Right ventricle myocardium inferior (tissue), 1 donor: ENCODE measurements around the gene SENP1. TPM values are rescaled to one million over a fixed set of nuclear protein-coding genes. Genes with fewer than 3 reads are reported as not detected.

ENCODE experiments used
- ATAC-seq: fragments of 200-7000 bp; cut with Tn5 transposase; one replicate; pipeline ENCODE4 v1.9.1; 2020; ENCODE audit warnings: mild to moderate bottlenecking, moderate library complexity
- DNase-seq: peaks from one replicate; pipeline ENCODE4 v3.0.0; 2021; ENCODE audit errors: missing footprints
- intact Hi-C: fragments of 100-400 bp; cut with DNase I; formaldehyde crosslinking; loops from one replicate; pipeline ENCODE4 v1.11.0; 2022
- total RNA-seq: library from RNA; stranded (reverse); fragmentation: NEBNext Ultra II Directional; extraction: Animal tissue kit (Norgen Biotek cat#: 25700); gene quantifications from one replicate; pipeline ENCODE4 v1.2.1, GENCODE V29; 2021
- donor health status: DM: no; HTN: yes; CAD: no; lungs with severe emphysema.

Gene SENP1
- total RNA-seq, 1 donor from 2014 or later: 7.7 TPM

DNA sequence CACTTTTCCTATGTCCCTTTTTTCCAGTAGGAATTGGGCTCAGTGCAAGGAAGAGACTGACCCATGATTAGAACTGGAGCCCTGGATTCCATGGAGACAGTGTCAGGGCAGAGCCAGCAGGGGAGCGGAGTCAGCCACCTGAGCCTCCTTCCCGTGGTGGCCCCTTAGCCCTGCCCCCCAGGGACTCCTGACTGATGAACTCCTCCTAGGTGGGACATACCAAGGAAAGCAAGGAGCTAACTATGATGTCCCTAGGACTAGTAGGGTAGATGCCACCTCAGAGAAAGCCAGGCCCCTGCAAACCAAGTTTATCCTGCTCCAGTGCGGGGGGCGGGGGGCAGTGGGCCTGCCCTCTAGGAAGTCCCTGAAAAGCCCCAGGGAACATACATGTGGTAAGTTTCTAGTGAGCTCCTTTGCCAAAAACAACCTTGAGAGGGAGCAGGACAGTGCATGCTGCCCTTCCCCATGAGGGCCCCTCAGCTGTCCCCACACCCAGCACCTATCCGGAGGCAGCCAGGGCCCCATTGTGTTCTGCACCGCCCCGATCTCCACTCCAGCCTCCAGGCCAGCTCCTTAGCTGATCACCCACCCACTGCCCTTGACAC lies 95.4 kb downstream of the SENP1 start:
- no peak for DNase-seq
- ATAC-seq: no peak
- intact Hi-C loops: no loop called here

DNA sequence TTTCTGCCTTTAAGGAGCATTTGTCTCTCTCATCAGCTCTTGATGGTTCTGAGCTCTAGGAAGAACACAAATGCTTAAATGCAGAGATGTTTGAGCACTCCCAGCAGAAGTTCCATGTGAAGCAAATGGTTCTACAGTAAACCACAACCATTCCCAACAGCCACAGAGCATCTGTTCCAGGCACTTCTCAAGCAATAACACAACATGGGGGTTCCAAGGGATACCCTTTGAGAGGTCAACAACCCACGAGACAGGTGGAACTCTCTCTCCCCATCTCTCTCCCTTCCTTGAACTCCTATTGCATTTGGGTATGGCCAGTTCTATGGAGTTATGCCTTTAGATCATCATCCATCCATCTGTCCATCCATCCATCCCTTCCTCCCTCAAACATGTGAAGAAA lies 96.4 kb downstream of the SENP1 start:
- intact Hi-C loops: no loop called here
- ATAC-seq: no peak
- no peak for DNase-seq

DNA sequence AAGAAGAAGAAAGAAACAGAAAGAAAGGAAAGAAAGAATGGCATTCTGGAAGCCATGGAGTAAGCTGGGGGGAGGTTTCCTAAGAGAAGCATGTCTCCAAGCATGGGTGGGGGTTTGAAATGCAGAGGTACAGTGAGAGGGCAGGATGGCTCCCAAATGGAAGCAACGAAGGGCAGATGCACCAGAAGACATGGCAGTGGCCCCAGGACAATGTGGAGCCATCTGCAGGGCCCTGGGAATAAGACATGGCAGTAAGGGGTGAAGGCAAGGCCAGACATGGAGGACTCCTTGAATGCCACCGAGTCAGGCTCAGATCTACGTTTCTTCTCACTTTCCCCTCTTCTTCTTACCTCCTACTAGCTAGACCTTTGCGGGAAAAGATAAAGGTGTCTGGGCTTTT lies 96.9 kb downstream of the SENP1 start:
- ATAC-seq (no peak), DNase-seq (no peak)
- intact Hi-C loops: no loop called here

DNA sequence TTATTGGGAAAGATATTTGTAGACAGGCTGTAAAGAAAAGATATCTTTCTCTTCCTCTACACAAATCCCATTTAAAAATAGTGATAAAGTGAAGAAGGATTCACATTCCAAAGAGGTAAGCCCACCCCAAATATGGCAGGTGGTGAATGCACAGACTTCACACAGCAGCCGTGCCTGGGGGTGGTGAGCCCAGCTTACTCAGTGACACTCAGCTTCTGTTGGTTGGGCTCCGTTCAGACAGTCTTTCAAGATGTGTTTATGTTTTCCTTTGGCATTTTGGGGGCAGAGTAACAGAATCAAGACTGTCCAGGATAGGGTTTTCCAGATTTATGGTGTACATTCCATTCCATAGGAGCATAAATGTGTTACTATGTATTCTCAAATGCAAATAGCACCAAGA lies 97.5 kb downstream of the SENP1 start:
- DNase-seq (no peak), ATAC-seq (no peak)
- intact Hi-C loops: no loop called here

DNA sequence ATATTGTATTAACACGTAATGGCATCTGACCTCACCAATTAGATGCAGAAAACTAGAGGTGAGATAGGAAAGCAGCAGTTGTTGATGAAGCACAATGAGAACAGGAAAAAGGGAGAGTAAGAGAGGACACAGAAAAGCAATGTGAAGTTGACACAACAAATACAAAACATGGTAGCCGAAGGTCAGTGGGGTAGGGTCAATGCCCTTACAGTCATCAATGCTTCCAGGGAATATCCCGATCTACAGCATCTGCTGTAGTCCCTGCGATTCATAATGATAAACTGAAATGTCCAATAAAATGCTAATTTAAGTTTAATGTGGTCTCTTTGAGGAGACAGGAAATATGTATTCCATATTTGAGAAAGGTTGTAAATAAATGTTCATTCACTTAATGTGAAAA lies 98.7 kb downstream of the SENP1 start:
- intact Hi-C loops: no loop called here
- no peak for ATAC-seq
- DNase-seq: no peak

DNA sequence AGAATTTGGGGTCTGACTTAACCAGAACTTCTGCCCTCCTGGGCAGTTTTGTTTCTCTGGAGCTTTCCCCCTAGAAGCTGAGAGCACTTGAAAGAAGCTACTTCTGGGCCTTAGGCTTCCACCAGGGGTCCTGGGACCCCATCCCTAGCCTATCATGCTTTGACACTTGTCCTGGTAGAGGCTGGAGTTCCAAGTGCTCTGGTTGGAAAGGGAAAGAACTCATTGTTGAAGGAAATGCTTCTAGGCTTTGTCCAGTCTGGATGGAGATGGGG lies 100.2 kb downstream of the SENP1 start:
- intact Hi-C loops: no loop called here
- no peak for ATAC-seq
- DNase-seq: no peak

DNA sequence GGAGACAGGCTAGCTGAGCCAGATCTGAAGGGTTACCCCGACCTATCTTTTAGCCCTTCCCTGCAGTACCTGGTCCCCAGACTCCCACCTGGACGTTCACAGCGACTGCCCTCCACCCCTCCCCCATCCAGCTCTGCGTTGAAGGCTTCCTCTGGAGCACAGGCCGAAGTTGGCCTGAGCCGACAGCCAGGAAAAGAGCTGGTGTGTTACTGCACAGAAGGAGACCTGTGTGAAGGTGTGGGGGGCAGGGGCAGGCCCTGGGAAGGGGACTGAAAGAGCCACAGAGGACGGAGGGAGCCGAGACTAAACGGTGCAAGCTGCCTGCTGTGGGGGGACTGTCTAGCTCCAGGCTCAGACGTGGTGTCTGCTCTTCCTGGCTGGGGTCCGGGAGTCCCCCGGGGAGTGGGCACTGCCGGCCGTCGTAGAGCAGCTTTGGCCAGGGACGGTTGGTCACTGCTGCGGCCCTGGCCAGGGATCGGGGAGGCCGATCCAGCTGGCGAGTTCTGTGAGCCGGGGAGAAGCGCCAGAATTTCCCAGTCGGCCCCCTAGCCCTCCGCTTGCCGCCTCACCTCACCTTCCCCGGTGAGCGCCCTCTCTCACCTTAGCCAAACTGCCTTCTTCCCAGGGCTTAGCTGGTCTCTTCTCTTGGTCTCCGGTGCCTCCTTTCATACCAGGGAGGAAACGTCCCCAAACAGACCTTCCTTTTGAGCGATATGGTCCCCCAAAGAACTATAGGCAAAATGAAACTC lies 100.7 kb downstream of the SENP1 start:
- DNase-seq (no peak), ATAC-seq (no peak)
- intact Hi-C loops: no loop called here

DNA sequence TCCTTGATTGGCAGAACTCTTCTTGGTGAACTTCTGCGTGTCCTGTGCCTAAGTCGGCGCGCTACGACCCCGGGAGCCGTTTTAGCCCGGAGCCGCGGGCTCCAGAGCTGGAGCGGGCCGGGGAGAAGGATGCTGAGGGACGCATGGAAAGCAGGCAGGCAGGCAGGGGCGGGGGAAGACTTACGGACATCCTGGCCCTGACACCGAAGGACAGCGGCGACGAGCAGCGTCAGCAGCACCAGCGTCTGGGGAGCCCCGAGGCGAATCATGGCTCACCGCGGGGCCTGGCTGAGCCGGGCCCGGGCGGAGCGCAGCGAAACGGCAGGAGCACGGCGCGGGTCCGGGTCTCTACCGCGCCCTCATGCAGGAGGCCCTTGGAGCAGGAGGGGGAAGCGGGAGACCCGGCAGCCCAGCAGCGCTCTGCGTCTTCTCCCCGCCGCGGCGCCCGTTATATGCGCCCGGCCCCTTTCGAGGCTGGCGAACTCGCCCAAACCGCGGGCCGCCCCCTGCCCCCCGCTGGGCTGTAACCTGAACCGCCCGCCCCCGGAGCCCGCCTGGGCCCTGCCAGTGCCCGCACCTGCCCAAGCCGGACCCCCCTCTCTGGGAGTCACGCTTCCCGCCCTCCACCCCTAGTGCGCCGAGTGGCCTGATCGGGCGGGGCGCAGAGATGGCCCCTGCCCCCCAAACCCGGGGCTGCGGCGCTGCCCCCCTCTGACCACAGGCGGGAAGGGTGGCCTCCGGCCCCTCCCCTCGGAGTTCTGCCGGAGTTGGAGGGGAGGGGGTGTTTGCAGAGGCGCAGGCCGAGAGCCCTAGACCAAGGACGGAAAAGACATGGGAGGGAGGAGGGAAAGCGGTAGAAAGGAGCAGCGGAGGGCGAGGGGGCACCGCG lies 101.6 kb downstream of the SENP1 start, which contains the start of gene COL2A1:
COL2A1 (minus strand) TSS at position 424 of the 889 bp plus-strand sequence; CDS start at position 269, 155 bp downstream.
- ATAC-seq: no peak
- intact Hi-C loops: no loop called here
- no peak for DNase-seq

DNA sequence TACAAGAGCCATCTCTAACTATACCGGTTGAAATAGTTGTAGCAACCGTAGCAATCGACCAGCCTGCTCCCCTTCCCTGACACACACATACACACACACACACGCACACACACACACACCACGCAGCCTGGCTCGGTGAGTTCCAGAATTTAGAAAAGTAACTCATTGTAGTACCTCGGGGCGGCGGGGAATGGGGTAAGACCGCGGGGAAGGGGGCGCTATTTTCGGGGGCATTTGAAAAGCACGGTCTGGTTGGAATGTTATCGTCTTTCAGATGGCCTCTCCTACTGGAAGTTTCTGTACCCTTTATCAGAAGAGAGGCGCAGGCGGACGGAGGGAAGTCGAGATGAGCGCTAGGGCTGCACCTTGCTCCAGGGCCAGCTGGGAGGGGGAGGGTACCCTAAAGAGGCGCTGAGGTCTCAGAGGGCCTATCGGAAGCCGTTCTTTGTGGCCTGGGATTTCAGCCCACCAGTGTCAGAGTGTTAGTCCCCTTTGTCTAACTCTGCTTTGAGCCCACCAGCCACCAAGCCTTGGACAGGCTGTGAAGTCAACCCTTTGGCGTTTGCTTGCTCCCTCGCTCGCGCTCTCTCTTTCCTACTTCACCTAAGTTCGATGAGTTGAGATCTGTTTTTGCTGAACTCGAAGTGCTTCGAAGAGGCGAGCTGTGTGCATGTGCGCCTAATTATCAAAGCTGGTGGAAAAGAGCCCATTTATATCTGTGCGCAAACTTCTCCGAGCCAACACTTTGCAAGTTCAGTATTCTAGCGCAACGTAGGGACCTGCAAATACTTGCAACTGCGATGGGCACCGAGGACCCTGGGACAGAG lies 102.4 kb downstream of the SENP1 start:
- intact Hi-C loops: no loop called here
- ATAC-seq (no peak), DNase-seq (no peak)

DNA sequence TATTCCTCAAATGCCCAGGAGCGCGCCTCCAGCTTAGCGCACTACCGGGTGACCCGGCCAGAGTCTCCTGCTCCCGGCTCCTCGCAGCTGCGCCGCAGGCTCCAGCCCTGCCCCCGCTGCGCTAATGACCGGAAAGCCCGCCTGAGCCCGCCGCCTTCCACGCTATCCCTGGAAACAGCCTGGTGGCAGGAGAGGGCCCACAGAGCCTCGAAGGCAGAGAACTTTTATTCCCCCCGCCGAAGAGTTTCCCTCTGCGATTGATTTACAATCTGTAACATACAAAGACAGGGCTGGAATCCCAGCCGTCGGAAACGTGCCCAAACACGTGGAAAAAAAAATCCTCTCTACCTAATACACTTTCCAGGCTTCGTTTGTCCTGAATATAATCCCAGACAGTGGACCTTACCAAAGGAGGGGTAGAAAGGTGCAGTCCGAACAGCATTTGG lies 103.1 kb downstream of the SENP1 start:
- intact Hi-C loops: no loop called here
- no peak for DNase-seq

DNA sequence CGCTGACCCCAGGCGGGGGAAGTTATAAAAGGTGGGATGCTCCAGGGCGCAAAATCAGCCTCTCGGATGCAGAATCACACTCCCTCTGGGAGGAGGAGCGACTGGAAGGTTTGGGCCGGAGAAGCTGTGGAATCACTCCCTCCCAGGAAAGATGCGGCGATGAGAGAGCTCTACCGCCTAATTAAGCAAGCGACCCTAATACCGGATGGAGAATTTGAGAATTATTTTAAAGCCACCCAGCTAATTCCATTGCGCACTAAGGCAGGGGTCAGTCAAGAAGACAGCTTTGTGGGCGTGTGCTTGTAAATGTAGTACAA lies 103.5 kb downstream of the SENP1 start:
- ATAC-seq (no peak), DNase-seq (no peak)
- intact Hi-C loops: no loop called here

More for the DNA sequence above, 103.1 kb downstream of the SENP1 start:
- ATAC-seq: peak; percentile 80

DNA sequence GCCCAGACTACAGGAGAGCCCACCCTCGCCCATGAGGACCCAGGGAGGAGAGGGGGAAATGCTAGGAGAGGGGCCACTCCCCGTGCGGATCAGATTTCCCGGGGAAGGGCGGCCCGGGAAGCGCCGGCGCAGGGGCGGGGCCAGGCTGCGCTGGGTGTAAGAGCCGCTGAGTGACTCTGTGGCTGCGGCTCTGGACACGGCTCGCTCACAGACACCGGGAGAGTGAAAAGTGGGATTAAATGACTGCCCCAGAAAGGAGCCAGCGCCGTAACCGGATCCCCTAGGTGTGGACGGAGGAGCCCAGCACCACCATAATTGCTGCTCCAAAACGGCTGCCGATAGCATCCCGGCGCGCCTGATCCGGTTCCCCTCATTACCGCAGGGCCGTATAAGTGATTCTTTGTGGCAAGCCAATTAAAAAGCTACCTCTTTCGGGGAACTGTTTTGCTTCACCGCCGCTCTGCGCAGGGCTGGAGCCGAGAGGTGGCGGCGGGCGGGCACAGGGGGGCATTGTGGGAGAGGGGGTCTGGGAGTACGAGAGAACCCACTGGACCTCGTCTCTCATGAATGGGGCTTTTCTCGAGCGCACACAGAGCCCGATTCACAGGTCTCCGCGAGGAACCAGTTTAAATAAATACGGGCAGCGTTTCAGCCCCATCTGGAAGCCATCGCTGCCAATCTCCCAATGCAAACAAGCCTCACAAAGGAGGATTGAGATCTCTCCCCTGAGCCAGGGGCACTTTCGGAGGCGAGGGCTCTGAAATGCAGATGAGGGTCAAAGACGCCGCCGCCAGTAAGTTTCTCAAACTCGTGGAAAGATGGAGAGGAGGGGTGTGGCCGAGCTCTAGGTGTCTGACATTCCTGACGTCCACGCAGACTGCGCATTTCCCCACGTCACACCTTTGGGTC lies 104.1 kb downstream of the SENP1 start:
- ATAC-seq (peak; percentile 86), DNase-seq (no peak)
- intact Hi-C loops: no loop called here

DNA sequence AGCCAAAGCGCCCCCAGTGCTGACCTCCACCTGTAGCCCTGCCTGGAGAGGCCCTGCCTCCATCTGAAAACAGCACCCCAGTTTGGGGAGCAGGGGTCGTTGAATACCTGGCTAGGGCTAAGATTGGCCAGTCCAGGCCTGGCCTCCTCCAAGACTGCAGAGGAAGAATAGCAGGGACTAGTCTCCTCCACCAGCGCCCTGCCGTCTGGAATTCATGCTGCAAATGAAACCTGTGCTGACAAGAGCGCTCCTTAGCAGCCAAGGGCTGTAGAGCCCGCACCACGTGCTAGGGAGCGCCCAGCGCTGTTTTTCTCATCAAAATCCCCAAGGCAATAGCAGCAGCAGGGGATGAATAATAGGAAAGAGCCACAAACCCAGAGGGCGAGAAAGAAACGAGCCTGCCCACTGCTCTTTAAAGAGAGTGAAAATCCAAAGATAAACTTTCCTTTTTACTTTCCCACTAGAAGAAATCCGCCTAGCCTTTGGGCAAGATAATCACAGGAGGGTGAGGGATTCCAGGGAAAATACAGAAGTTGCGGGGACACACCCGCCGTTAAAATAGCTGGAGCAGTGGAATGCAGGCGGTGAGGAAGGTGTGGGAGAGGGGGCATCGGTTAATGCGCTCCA lies 104.9 kb downstream of the SENP1 start:
- intact Hi-C loops: no loop called here
- peak; percentile 35 for ATAC-seq
- no peak for DNase-seq

DNA sequence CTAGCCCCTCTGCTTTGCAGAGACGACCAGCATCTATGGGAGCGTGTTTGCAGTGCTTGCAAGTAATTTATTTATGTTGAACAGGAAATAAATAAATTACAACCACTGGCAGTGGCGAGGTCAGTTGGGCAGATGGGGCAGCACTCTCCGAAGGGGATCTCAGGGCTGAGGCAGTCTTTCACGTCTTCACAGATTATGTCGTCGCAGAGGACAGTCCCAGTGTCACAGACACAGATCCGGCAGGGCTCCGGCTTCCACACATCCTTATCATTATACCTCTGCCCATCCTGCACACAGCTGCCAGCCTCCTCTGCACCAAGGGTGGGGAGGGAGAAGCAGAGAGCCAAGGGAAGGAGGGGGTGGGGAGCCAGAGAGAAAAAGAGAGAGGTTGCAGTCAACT lies 106.1 kb downstream of the SENP1 start:
- DNase-seq (no peak), ATAC-seq (no peak)
- intact Hi-C loops: no loop called here

DNA sequence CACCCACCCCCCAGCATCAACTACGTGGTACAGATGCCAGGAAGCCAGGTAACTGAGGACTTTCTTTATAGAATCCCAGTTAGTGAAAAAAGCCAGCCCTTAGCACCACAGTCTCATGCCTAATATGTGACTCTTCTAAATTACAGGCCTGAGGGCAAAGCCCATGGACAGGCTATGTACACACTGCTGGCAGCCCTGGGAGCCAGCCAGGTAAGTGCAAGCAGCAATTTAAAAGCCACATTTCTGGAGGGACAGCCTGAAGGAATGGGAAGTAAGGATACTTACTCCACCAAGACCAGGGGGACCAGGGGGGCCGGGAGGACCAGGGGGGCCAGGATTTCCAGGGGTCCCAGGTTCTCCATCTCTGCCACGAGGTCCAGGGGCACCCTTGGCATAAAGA lies 108.6 kb downstream of the SENP1 start:
- intact Hi-C loops: no loop called here
- no peak for ATAC-seq

DNA sequence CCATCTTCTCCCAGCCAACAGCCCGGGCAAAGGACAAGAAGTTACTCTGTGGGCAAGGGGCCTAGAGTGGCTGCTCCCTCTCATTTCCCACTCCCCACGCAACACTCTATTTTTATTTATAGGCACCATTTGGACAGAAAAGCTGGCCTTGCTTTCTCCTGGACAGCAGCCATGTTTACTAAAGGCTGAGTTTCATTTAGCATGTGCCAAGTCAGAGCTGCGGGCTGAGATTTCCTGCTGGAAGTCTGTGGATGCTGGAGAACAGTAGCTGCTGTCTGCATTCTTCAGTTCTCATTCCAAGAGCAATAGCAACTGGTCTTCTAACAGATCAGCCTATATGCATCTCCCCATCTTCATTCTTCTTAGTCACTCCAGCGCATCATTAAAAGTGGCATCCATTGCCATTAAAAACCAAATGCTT lies 109.9 kb downstream of the SENP1 start:
- DNase-seq: no peak
- intact Hi-C loops: no loop called here

More for the DNA sequence above, 108.6 kb downstream of the SENP1 start:
- no peak for DNase-seq

DNA sequence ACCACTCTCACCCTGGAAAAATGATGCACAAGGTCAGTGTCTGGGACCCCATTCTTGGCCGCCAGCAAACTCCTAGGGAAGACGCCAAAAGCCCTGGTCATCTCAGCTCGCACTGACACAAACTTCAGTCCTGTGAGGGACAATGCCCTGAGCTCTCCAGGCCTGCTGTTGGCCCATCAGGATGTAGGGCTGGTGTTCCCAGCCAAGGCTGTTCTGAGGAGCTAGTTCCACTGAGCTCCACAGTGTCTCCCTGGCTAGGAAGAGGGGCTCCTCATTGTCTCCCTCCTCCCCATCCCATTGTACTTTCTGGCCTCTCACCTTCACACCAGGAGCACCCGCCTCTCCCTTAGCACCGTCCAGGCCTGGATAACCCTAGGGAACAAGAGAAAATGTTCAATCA lies 112.4 kb downstream of the SENP1 start:
- intact Hi-C loops: no loop called here
- no peak for DNase-seq

More for the DNA sequence above, 109.9 kb downstream of the SENP1 start:
- ATAC-seq: no peak

More for the DNA sequence above, 112.4 kb downstream of the SENP1 start:
- ATAC-seq: no peak
